NCI-H2227 (cell line): ENCODE measurements around the gene CCND1.
A peak's percentile ranks its signal among the peaks of the same experiment; 100 is the strongest.

Source experiments
- DNase-seq: peaks from one replicate; lab custom pipeline; 2025; ENCODE audit not compliant: unreplicated experiment; lab: John Stamatoyannopoulos, UW

Gene CCND1

GRCh38 chr11:69640260-69640994, 529 bp upstream of the CCND1 start:
- no peak for DNase-seq

GRCh38 chr11:69641681-69642548, 959 bp downstream of the CCND1 start:
- DNase-seq, result no peak

GRCh38 chr11:69642549-69642912, 1.6 kb downstream of the CCND1 start:
- DNase-seq, result no peak

GRCh38 chr11:69642913-69643632, 2.1 kb downstream of the CCND1 start:
- DNase-seq, result peak; percentile 85

- no peak for DNase-seq
Observed at GRCh38 chr11:69643646-69644045, 2.7 kb downstream of the CCND1 start.

GRCh38 chr11:69644071-69644961, 3.4 kb downstream of the CCND1 start:
- DNase-seq, result peak; percentile 47

- DNase-seq, result no peak
Observed at GRCh38 chr11:69644962-69645675, 4.2 kb downstream of the CCND1 start.

GRCh38 chr11:69645801-69646492, 5.0 kb downstream of the CCND1 start:
- DNase-seq, result no peak

- no peak for DNase-seq
Observed at GRCh38 chr11:69646493-69647389, 5.8 kb downstream of the CCND1 start.

- DNase-seq, result no peak
Observed at GRCh38 chr11:69647390-69647748, 6.4 kb downstream of the CCND1 start.

GRCh38 chr11:69647761-69648497, 7.0 kb downstream of the CCND1 start:
- DNase-seq, result no peak

GRCh38 chr11:69648679-69649575, 8.0 kb downstream of the CCND1 start:
- no peak for DNase-seq

- DNase-seq, result no peak
Observed at GRCh38 chr11:69649576-69649900, 8.6 kb downstream of the CCND1 start.

- DNase-seq, result no peak
Observed at GRCh38 chr11:69650081-69650831, 9.3 kb downstream of the CCND1 start.

GRCh38 chr11:69650832-69651344, 9.9 kb downstream of the CCND1 start:
- no peak for DNase-seq
